ENCODE results near the gene APBA2.

APBA2 gene

GRCh38 chr15:28921919-28922706 lies 36.3 kb downstream of the APBA2 start:
- in situ Hi-C loops (cut with MboI; ENCODE audit: low pct_unique_long_range_greater_than_20kb, low sequenced_read_pairs, unreplicated experiment): no loop called here
- TF ChIP-seq, protein P1, sequence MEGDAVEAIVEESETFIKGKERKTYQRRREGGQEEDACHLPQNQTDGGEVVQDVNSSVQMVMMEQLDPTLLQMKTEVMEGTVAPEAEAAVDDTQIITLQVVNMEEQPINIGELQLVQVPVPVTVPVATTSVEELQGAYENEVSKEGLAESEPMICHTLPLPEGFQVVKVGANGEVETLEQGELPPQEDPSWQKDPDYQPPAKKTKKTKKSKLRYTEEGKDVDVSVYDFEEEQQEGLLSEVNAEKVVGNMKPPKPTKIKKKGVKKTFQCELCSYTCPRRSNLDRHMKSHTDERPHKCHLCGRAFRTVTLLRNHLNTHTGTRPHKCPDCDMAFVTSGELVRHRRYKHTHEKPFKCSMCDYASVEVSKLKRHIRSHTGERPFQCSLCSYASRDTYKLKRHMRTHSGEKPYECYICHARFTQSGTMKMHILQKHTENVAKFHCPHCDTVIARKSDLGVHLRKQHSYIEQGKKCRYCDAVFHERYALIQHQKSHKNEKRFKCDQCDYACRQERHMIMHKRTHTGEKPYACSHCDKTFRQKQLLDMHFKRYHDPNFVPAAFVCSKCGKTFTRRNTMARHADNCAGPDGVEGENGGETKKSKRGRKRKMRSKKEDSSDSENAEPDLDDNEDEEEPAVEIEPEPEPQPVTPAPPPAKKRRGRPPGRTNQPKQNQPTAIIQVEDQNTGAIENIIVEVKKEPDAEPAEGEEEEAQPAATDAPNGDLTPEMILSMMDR (IDR thresholded peaks at IDR 0.05; ENCODE audit: extremely low read depth, insufficient read depth, missing control alignments): no peak
- DNase-seq (ENCODE audit: low spot score): no peak

- no peak for DNase-seq (ENCODE audit: low spot score)
- in situ Hi-C loops (cut with MboI; ENCODE audit: low pct_unique_long_range_greater_than_20kb, low sequenced_read_pairs, unreplicated experiment): no loop called here
- TF ChIP-seq, protein P1 (IDR thresholded peaks at IDR 0.05; ENCODE audit: extremely low read depth, insufficient read depth, missing control alignments): no peak
Measured at GRCh38 chr15:28922707-28923012, 36.9 kb downstream of the APBA2 start.

GRCh38 chr15:28923726-28924280 lies 38.0 kb downstream of the APBA2 start:
- in situ Hi-C loops (cut with MboI; ENCODE audit: low pct_unique_long_range_greater_than_20kb, low sequenced_read_pairs, unreplicated experiment): no loop called here
- TF ChIP-seq, protein P1 (IDR thresholded peaks at IDR 0.05; ENCODE audit: extremely low read depth, insufficient read depth, missing control alignments): no peak
- DNase-seq (ENCODE audit: low spot score): no peak

DNA sequence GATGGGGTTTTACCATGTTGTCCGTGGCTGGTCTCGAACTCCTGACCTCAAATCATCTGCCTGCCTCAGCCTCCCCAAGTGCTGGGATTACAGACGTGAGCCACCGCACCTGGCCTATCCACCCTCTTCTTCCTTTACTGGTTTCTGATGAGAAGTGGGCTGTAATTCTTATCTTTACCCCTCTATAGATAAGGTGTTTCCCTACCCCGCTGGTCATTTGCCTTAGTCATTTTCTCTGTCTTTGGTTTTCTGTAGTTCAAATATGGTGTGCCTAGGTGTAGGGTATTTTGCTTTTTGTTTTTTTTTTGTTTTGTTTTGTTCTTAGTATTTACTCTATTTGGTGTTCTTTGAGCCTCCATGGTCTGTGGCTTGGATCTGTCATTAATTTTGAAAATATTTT lies 41.3 kb downstream of the APBA2 start:
- DNase-seq (ENCODE audit: low spot score): no peak
- in situ Hi-C loops (cut with MboI; ENCODE audit: low pct_unique_long_range_greater_than_20kb, low sequenced_read_pairs, unreplicated experiment): no loop called here
- TF ChIP-seq, protein P1 (IDR thresholded peaks at IDR 0.05; ENCODE audit: extremely low read depth, insufficient read depth, missing control alignments): no peak

- in situ Hi-C loops (cut with MboI; ENCODE audit: low pct_unique_long_range_greater_than_20kb, low sequenced_read_pairs, unreplicated experiment): no loop called here
- DNase-seq (ENCODE audit: low spot score): no peak
- TF ChIP-seq, protein P1 (IDR thresholded peaks at IDR 0.05; ENCODE audit: extremely low read depth, insufficient read depth, missing control alignments): no peak
Measured at GRCh38 chr15:28929200-28929599, 43.4 kb downstream of the APBA2 start.

GRCh38 chr15:28930011-28930410 lies 44.2 kb downstream of the APBA2 start:
- in situ Hi-C loops (cut with MboI; ENCODE audit: low pct_unique_long_range_greater_than_20kb, low sequenced_read_pairs, unreplicated experiment): no loop called here
- TF ChIP-seq, protein P1 (IDR thresholded peaks at IDR 0.05; ENCODE audit: extremely low read depth, insufficient read depth, missing control alignments): no peak
- DNase-seq (ENCODE audit: low spot score): no peak

Data from GM13977 (cell line).